Skin of body (tissue), 2 donors: Measurements from ENCODE around the gene KANK3. TPM values are rescaled to one million over a fixed set of nuclear protein-coding genes. Genes with fewer than 3 reads are reported as not detected.
A peak's percentile ranks its signal among the peaks of the same experiment; 100 is the strongest.
"Not testable (repeated sequence)": the region's sequence is repeated elsewhere in the genome, so short reads cannot be mapped to it uniquely, and the experiment has no call there.

Experiments used
- DNase-seq: peaks from one replicate; lab custom pipeline; 2025; lab: John Stamatoyannopoulos, UW
- total RNA-seq: library from RNA; depleted of rRNA; stranded (reverse); fragments of >200 nt; gene quantifications from one replicate; pipeline ENCODE4 v1.2.3, GENCODE V29; 2014

Gene KANK3
- total RNA-seq, 1 donor from 2014 or later, result 4.8 TPM

DNA sequence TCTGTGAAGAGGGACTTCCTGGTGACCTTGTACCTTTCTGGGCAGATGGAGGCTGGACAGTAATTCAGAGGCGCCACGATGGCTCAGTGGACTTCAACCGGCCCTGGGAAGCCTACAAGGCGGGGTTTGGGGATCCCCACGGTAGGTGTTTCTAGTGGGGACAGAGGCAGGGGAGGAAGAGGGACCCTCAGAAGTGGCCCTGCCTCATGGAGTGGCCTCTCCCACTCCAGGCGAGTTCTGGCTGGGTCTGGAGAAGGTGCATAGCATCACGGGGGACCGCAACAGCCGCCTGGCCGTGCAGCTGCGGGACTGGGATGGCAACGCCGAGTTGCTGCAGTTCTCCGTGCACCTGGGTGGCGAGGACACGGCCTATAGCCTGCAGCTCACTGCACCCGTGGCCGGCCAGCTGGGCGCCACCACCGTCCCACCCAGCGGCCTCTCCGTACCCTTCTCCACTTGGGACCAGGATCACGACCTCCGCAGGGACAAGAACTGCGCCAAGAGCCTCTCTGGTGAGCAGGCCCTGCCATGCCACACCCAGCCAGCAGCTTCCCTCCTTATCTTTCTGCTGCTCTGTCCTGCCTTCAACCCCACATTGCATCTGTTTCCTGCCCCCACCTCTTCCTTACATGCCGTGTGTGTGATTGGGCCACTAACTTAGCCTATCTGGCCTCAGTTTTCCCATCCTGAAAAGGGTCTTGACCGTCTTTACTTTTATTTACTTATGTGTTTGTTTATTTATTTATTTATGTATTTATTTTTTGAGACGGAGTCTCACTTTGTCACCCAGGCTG is 28.1 kb upstream of the KANK3 start:
- DNase-seq, result no peak

GRCh38 chr19:8370176-8371010 is 27.3 kb upstream of the KANK3 start:
- DNase-seq, result no peak

- peak; percentile 92 for DNase-seq
These were observed 24.4 kb upstream of the KANK3 start for GRCh38 chr19:8367327-8368001.

DNA sequence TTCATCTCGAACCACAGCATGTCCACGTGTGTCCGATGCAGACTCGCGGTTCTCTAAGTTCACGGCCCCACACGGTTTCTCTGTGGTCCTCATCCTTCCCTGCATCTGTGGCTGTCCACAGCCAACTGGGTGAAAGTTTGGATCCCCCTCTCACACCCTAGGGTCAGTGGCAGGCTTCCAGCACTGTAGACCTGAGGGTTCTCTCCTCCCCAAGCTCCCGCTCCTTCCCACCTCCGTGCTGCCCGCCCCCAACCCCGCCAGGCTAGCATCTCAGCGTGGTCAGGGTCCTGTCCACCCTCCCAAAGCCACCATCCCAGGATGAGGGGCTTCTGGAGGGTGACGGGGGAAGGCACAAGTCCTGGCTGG is 23.9 kb upstream of the KANK3 start:
- DNase-seq, result no peak

DNA sequence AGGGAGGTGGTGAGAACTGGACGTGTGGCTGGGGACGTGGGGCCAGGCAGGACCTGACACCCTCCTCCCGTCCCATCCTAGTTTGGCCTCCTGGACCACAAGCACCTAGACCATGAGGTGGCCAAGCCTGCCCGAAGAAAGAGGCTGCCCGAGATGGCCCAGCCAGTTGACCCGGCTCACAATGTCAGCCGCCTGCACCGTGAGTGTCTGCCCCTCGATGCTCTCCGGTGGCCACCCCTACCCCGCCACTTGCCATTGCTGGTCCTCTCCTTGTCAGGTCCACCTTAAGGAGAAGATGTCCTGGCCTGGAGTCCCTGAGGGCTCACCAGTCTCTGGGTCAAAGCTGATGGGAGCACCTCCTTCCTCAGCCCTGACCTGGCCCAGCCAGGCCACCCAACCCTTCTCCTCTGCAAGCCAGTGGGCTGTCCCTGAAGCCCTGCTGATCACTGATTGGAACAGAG is 23.1 kb upstream of the KANK3 start:
- no peak for DNase-seq

DNA sequence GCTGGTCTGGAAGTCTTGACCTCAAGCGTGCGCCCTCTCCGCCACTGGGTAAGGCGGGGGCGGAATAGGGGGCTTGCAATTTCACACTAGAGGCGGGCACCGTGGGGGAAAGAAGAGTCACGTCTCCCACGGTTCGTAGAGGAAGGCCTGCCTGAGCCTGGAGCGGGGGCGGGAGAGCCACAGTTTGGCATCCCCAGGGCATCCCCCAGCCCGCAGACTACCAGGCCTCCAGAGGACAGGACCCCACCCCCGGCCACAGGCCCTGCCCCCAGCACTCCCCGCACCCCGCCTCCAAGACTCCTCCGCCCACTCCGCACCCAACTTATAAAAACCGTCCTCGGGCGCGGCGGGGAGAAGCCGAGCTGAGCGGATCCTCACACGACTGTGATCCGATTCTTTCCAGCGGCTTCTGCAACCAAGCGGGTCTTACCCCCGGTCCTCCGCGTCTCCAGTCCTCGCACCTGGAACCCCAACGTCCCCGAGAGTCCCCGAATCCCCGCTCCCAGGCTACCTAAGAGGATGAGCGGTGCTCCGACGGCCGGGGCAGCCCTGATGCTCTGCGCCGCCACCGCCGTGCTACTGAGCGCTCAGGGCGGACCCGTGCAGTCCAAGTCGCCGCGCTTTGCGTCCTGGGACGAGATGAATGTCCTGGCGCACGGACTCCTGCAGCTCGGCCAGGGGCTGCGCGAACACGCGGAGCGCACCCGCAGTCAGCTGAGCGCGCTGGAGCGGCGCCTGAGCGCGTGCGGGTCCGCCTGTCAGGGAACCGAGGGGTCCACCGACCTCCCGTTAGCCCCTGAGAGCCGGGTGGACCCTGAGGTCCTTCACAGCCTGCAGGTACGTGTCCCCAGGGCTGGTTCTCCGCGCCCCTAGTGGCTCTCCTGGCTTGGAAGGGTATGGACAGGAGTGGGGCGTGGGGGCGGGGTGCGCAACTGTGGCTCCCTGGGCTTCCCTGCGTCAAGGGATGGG is 21.0 kb upstream of the KANK3 start, which contains the start of gene ANGPTL4:
ANGPTL4 (plus strand) TSS at position 353 of the 969 bp plus-strand sequence; CDS start at position 520, 167 bp downstream.
- no peak for DNase-seq

GRCh38 chr19:8361921-8362793 is 19.1 kb upstream of the KANK3 start:
- DNase-seq, result peak; percentile 62

GRCh38 chr19:8360196-8360595 is 17.1 kb upstream of the KANK3 start:
- no peak for DNase-seq

DNA sequence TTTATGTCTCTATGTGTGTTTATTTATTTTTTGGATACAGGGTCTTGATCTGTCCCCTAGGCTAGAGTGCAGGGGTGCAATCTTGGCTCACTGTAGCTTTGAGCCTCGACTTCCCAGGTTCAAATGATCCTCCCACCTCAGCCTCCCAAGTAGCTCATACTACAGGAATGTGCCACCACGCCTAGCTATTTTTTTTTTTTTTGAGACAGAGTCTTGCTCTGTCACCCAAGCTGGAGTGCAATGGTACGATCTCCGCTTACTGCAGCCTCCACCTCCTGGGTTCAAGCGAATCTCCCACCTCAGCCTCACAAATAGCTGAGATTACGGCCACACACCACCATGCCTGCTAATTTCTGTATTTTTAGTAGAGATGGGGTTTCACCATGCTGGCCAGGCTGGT is 15.9 kb upstream of the KANK3 start:
- DNase-seq, result no peak

- DNase-seq, result no peak
These were observed 14.0 kb upstream of the KANK3 start for GRCh38 chr19:8357007-8357521.

- no peak for DNase-seq
These were observed 12.8 kb upstream of the KANK3 start for GRCh38 chr19:8355631-8356402.

DNA sequence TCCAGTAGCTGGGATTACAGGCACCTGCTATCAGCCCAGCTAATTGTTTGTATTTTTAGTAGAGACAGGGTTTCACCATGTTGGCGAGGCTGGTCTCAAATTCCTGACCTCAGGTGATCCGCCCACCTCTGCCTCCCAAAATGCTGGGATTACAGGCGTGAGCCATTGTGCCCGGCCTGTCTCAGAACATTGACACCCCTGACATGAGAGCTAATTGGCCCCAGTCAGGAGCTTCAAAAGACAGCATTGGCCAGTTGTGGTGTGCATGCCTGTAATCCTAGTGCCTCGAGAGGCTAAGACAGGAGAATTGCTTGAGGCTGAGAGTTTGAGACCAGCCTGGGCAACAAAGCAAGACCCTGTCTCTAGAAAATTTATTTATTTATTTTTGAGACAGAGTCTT is 9.8 kb upstream of the KANK3 start:
- DNase-seq, result not testable (repeated sequence)

- no peak for DNase-seq
These were observed 9.2 kb upstream of the KANK3 start for GRCh38 chr19:8352134-8352827.

GRCh38 chr19:8349629-8350372 is 6.7 kb upstream of the KANK3 start:
- DNase-seq, result not testable (repeated sequence)

- DNase-seq, result no peak
These were observed 402 bp upstream of the KANK3 start for GRCh38 chr19:8343483-8343844.

DNA sequence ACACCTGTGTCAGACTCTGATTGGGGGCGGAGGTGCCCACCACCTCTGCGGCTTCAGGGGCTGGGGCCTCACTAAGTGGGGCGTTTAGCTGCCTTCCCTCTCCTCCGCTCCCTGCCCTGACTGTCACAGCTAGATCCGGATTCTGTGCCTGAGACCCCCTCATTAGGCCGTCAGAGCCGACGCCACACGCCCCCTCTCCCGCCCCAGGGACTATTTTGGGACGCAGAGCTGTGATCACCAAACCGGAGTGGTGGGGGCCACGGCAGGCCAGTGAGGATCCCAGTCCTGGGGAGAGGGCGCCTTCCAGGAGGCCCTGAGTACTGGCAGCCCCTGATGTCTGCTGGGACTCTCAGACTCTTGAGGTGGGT is 762 bp downstream of the KANK3 start:
- DNase-seq, result no peak

- not testable (repeated sequence) for DNase-seq
These were observed 1.6 kb downstream of the KANK3 start for GRCh38 chr19:8341504-8341903.
